Heart left ventricle (tissue), 13 donors: ENCODE data around the gene SLC25A28.

Experiments
- CTCF ChIP-seq, 12 donors: fragments of 200-600 bp; sonication (generic) in 4 of 12; IDR thresholded peaks; one replicate each; pipeline versions ENCODE4 v1.5.0 to v1.8.0; 2018 to 2022; ENCODE audit warnings: antibody characterized with exemption in 12 of 12, mild to moderate bottlenecking in 5 of 12
- POLR2A ChIP-seq, 2 donors: fragments of 450-650 bp; IDR thresholded peaks; one replicate each; pipeline ENCODE4 v1.6.1; 2017; ENCODE audit warnings: antibody characterized with exemption in 2 of 2, mild to moderate bottlenecking in 2 of 2, moderate library complexity in 2 of 2
- donor health status: ischemic (EF 13 %, LVEDD 7.1; RV severe dilation, severe dysfunction).
- donor health status: DM: no; HTN: yes; CAD: no.
- donor health status: DM: no; HTN: no; CAD: no.
- donor health status: ischemic (EF 25% LVEDD 6.9; RV normal size, moderate dysfunction).
- donor health status: ischemic (EF 25% LVEDD 5.7; RV mildly dilated, moderate dysfunction).
- donor health status: ischemic (EF 35%, LVEDD 5.7; RV mildly dilated, moderate dysfunction).
- donor health status: nonischemic (EF 11% LVEDD 7.7; RV severe dilation, severe dysfunction).
- donor health status: DM: yes; HTN: yes; CAD: no.
- donor health status: PGD.
- donor health status: ischemic (EF 29% LVEDD 5.4; RV normal size, mild dysfunction).
- donor health status: nonischemic (EF 23%, LVEDD 6.1; RV moderate dilation, normal function).

DNA sequence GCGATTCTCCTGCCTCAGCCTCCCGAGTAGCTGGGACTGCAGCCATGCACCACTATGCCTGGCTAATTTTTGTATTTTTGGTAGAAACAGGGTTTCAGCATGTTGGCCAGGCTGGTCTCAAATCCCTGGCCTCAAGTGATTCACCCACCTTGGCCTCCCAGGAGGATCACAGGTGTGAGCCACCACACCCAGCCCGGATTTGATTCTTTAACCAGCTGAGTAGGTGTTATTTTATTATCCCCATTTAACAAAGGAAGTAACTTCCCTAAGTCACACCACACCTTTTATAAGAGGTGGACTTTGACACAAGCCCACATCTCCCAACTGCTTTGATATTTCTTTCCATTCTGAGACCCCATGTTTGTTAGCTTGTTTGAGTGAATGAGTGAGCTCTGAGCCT is 25.0 kb downstream of the SLC25A28 start:
- TF ChIP-seq CTCF (IDR thresholded peaks at IDR 0.05), result no peak
- no peak for TF ChIP-seq POLR2A (IDR thresholded peaks at IDR 0.05)
